GM18867 (cell line): ENCODE measurements around the gene LCE2D.

Source experiments
- ATAC-seq: cut with Tn5 transposase; IDR thresholded peaks from one replicate; pipeline ENCODE4 v1.9.1; 2021; ENCODE audit warnings: mild to moderate bottlenecking, moderate library complexity; ENCODE audit not compliant: unreplicated experiment

LCE2D gene

GRCh38 chr1:152697701-152698600 is 34.8 kb downstream of the LCE2D start, which contains the start of gene LCE2A:
LCE2A (plus strand) TSS chr1:152698345; CDS start chr1:152698902, 557 bp downstream.
- no peak for ATAC-seq

- ATAC-seq = no peak
These were observed 36.6 kb downstream of the LCE2D start for GRCh38 chr1:152699746-152700145.

- no peak for ATAC-seq
These were observed 44.7 kb downstream of the LCE2D start, which contains the start of gene LCE4A for GRCh38 chr1:152707860-152708259. LCE4A (plus strand) TSS chr1:152708160; CDS start chr1:152709076, 916 bp downstream.
